Smooth muscle cell (in vitro differentiated cells): Measurements from ENCODE around the gene ZNF335. TPM values are rescaled to one million over a fixed set of nuclear protein-coding genes. Genes with fewer than 3 reads are reported as not detected.
A peak's percentile ranks its signal among the peaks of the same experiment; 100 is the strongest.

ENCODE experiments used
- DNase-seq: peaks from one replicate; lab custom pipeline; 2025; ENCODE audit not compliant: unreplicated experiment; lab: John Stamatoyannopoulos, UW
- H2AFZ ChIP-seq: fragments of 200-600 bp; sonication (generic); 2 replicates; pipeline ENCODE4 v1.6.0; 2016; ENCODE audit warnings: antibody characterized with exemption, low read depth, mild to moderate bottlenecking
- H3F3A ChIP-seq: fragments of 200-600 bp; sonication (generic); 2 replicates; pipeline ENCODE4 v1.6.0; 2017; ENCODE audit warnings: antibody characterized with exemption, low read depth
- H3K27ac ChIP-seq: fragments of 200-600 bp; sonication (generic); 2 replicates; pipeline ENCODE4 v1.5.1; 2016; ENCODE audit warnings: low read depth, mild to moderate bottlenecking
- H3K27me3 ChIP-seq: fragments of 200-600 bp; sonication (generic); 2 replicates; pipeline ENCODE4 v1.6.1; 2016; ENCODE audit warnings: low read depth, mild to moderate bottlenecking
- H3K36me3 ChIP-seq: fragments of 200-600 bp; sonication (generic); 2 replicates; pipeline ENCODE4 v1.5.1; 2016; ENCODE audit warnings: low read depth
- H3K4me1 ChIP-seq: fragments of 200-600 bp; sonication (generic); 2 replicates; pipeline ENCODE4 v1.5.1; 2016; ENCODE audit warnings: low read depth
- H3K4me2 ChIP-seq: fragments of 200-600 bp; sonication (generic); 2 replicates; pipeline ENCODE4 v1.6.0; 2016; ENCODE audit warnings: mild to moderate bottlenecking
- H3K4me3 ChIP-seq: fragments of 200-600 bp; sonication (generic); 2 replicates; pipeline ENCODE4 v1.5.1; 2016; ENCODE audit warnings: mild to moderate bottlenecking
- H3K79me2 ChIP-seq: fragments of 200-600 bp; sonication (generic); 2 replicates; pipeline ENCODE4 v1.6.0; 2016; ENCODE audit warnings: low read depth, mild to moderate bottlenecking
- H3K9ac ChIP-seq: fragments of 200-600 bp; sonication (generic); 2 replicates; pipeline ENCODE4 v1.6.0; 2016; ENCODE audit warnings: low read depth
- H3K9me3 ChIP-seq: fragments of 200-600 bp; sonication (generic); replicated peaks from 2 replicates; pipeline ENCODE4 v1.5.1; 2016; ENCODE audit warnings: low read depth
- H4K20me1 ChIP-seq: fragments of 200-600 bp; sonication (generic); 2 replicates; pipeline ENCODE4 v1.6.0; 2016; ENCODE audit warnings: low read depth
- CTCF ChIP-seq: fragments of 200-600 bp; sonication (generic); IDR thresholded peaks from 2 replicates; pipeline ENCODE4 v1.5.1; 2017; ENCODE audit warnings: borderline replicate concordance, mild to moderate bottlenecking, antibody characterized with exemption; ENCODE audit not compliant: insufficient read depth, poor library complexity, severe bottlenecking
- WGBS: methylation state at CpG from one replicate; pipeline ENCODE4 v1.1.7; 2016; ENCODE audit warnings: low lambda C conversion rate; 5-methylcytosine and 5-hydroxymethylcytosine counted together
- polyA plus RNA-seq: library from polyadenylated mRNA; unstranded; fragments of >200 nt; fragmentation: Nextera tagmentation; extraction: Ambion mirVana; gene quantifications from 2 replicates; pipeline ENCODE4 v1.2.1, GENCODE V29; 2016
- total RNA-seq: library from RNA; depleted of rRNA; stranded (reverse); fragments of >200 nt; gene quantifications from 2 replicates; pipeline ENCODE4 v1.2.3, GENCODE V29; 2014

ZNF335 gene
- total and polyA plus RNA-seq, 2 experiments from 2014 or later, result 11.2 to 14.2 TPM

GRCh38 chr20:46004187-46004586, 32.2 kb upstream of the ZNF335 start:
- no peak overlapping the region for H3K27ac ChIP-seq
- no peak for TF ChIP-seq CTCF

GRCh38 chr20:46002008-46002407, 30.0 kb upstream of the ZNF335 start:
- Histone ChIP-seq H3K4me3 (no peak overlapping the region), H4K20me1 (no peaks in the 10 kb centered on the region), H3K9ac (no peak overlapping the region), H3K79me2 (no peaks in the 10 kb centered on the region), H2AFZ (no peak overlapping the region), H3K36me3 (no peaks in the 10 kb centered on the region), H3K4me1 (no peaks in the 10 kb centered on the region), H3K27ac (no peak overlapping the region), H3F3A (no peaks in the 10 kb centered on the region), H3K4me2 (no peak overlapping the region), H3K9me3 (no peaks in the 10 kb centered on the region), H3K27me3 (no peaks in the 10 kb centered on the region)
- TF ChIP-seq CTCF, result no peak
- WGBS, result 98% methylated on average over 3 of the region's 3 CpGs
- DNase-seq, result no peak

More at GRCh38 chr20:46004187-46004586, 32.2 kb upstream of the ZNF335 start:
- Histone ChIP-seq H3F3A (no peaks in the 10 kb centered on the region), H3K9ac (no peak overlapping the region), H3K79me2 (no peaks in the 10 kb centered on the region), H4K20me1 (no peaks in the 10 kb centered on the region), H3K27me3 (no peaks in the 10 kb centered on the region), H3K4me2 (no peak overlapping the region), H3K9me3 (no peaks in the 10 kb centered on the region), H3K4me1 (peaks cover 4% of the 10 kb centered on the region), H3K36me3 (no peaks in the 10 kb centered on the region), H2AFZ (no peak overlapping the region), H3K4me3 (no peak overlapping the region)
- no peak for DNase-seq
- 42% methylated on average over 4 of the region's 4 CpGs for WGBS

- H3K79me2 ChIP-seq, result no peaks in the 10 kb centered on the region
- WGBS, result 93% methylated on average over 5 of the region's 5 CpGs
- DNase-seq, result no peak
- no peaks in the 10 kb centered on the region for H3F3A ChIP-seq
- H3K9me3 ChIP-seq, result no peaks in the 10 kb centered on the region
- H3K27ac ChIP-seq, result no peak overlapping the region
- H3K36me3 ChIP-seq, result no peaks in the 10 kb centered on the region
- H3K9ac ChIP-seq, result no peak overlapping the region
- no peak overlapping the region for H3K4me3 ChIP-seq
- no peaks in the 10 kb centered on the region for H3K27me3 ChIP-seq
- no peak for TF ChIP-seq CTCF
- H4K20me1 ChIP-seq, result no peaks in the 10 kb centered on the region
- no peaks in the 10 kb centered on the region for H3K4me1 ChIP-seq
- H3K4me2 ChIP-seq, result no peak overlapping the region
- H2AFZ ChIP-seq, result no peak overlapping the region
Measured at GRCh38 chr20:46001498-46001897, 29.5 kb upstream of the ZNF335 start.

GRCh38 chr20:46000262-46000996, 28.4 kb upstream of the ZNF335 start:
- Histone ChIP-seq H2AFZ (peak overlapping the region; percentile 39), H3K9ac (no peak overlapping the region), H3K4me3 (no peak overlapping the region), H3K79me2 (no peaks in the 10 kb centered on the region), H4K20me1 (no peaks in the 10 kb centered on the region), H3K27me3 (no peaks in the 10 kb centered on the region), H3K9me3 (no peaks in the 10 kb centered on the region), H3K27ac (no peak overlapping the region), H3F3A (no peaks in the 10 kb centered on the region), H3K4me1 (no peaks in the 10 kb centered on the region), H3K36me3 (no peaks in the 10 kb centered on the region), H3K4me2 (peak overlapping the region; percentile 28)
- 56% methylated on average over 15 of the region's 16 CpGs for WGBS
- DNase-seq, result no peak
- TF ChIP-seq CTCF, result no peak
